ENCODE measurements around the gene ATP5MC2. TPM values are rescaled to one million over a fixed set of nuclear protein-coding genes. Genes with fewer than 3 reads are reported as not detected.
A peak's percentile ranks its signal among the peaks of the same experiment; 100 is the strongest.

Gene ATP5MC2
- total RNA-seq, 2 experiments from 2014 or later: 253 to 333 TPM

GRCh38 chr12:53701518-53702264, 25.8 kb upstream of the ATP5MC2 start:
- H3K4me3 Mint-ChIP-seq: no peak overlapping the region
- H3K27ac Mint-ChIP-seq: no peak overlapping the region
- CTCF ChIA-PET: interaction anchor here (0.5 to 10.0 kb wide), 18 partner anchors 11 to 597 kb away, joined by 3 to 239 read pairs (median 4); partner anchors contain the start of genes ATP5MC2, CALCOCO1 and CISTR
- H3K36me3 Mint-ChIP-seq: no peaks in the 10 kb centered on the region
- peak; percentile 90 for ATAC-seq
- peaks cover 91% of the 10 kb centered on the region for H3K27me3 Mint-ChIP-seq
- no peaks in the 10 kb centered on the region for H3K9me3 Mint-ChIP-seq (ENCODE audit: low read depth)
- peak; percentile 81 for DNase-seq
- peaks cover 4% of the 10 kb centered on the region for H3K4me1 Mint-ChIP-seq

GRCh38 chr12:53700567-53700966, 24.7 kb upstream of the ATP5MC2 start:
- ATAC-seq (no peak), DNase-seq (no peak)
- Mint-ChIP-seq H3K4me1 (peaks cover 14% of the 10 kb centered on the region), H3K4me3 (no peak overlapping the region), H3K36me3 (no peaks in the 10 kb centered on the region), H3K27ac (no peak overlapping the region), H3K9me3 (ENCODE audit: low read depth) (no peaks in the 10 kb centered on the region), H3K27me3 (peaks cover 94% of the 10 kb centered on the region)
- CTCF ChIA-PET: interaction anchor here (0.6 to 10.5 kb wide), 5 partner anchors 8 to 57 kb away, joined by 3 to 176 read pairs (median 4); no protein-coding TSS in a partner anchor

GRCh38 chr12:53699678-53700025, 23.8 kb upstream of the ATP5MC2 start:
- Mint-ChIP-seq H3K27me3 (peaks cover 96% of the 10 kb centered on the region), H3K36me3 (no peaks in the 10 kb centered on the region), H3K27ac (no peak overlapping the region), H3K9me3 (ENCODE audit: low read depth) (no peaks in the 10 kb centered on the region), H3K4me3 (no peak overlapping the region), H3K4me1 (peaks cover 21% of the 10 kb centered on the region)
- CTCF ChIA-PET: interaction anchor here (0.6 to 10.5 kb wide), 9 partner anchors 9 to 157 kb away, joined by 3 to 176 read pairs (median 4); partner anchors contain the start of gene ATP5MC2
- no peak for ATAC-seq
- DNase-seq: no peak

- no peak for DNase-seq
- no peak overlapping the region for H3K4me3 Mint-ChIP-seq
- H3K9me3 Mint-ChIP-seq (ENCODE audit: low read depth): no peaks in the 10 kb centered on the region
- no peaks in the 10 kb centered on the region for H3K36me3 Mint-ChIP-seq
- no peak overlapping the region for H3K27ac Mint-ChIP-seq
- CTCF ChIA-PET: interaction anchor here (0.7 to 10.5 kb wide), 9 partner anchors 13 to 156 kb away, joined by 3 to 176 read pairs (median 4); partner anchors contain the start of gene ATP5MC2
- H3K27me3 Mint-ChIP-seq: peaks cover 96% of the 10 kb centered on the region
- no peak for ATAC-seq
- peaks cover 26% of the 10 kb centered on the region for H3K4me1 Mint-ChIP-seq
Observed at GRCh38 chr12:53698948-53699677, 23.2 kb upstream of the ATP5MC2 start.

GRCh38 chr12:53696655-53697331, 20.9 kb upstream of the ATP5MC2 start:
- no peaks in the 10 kb centered on the region for H3K36me3 Mint-ChIP-seq
- peaks cover 26% of the 10 kb centered on the region for H3K4me1 Mint-ChIP-seq

GRCh38 chr12:53696285-53696654, 20.4 kb upstream of the ATP5MC2 start:
- peaks cover 78% of the 10 kb centered on the region for H3K27me3 Mint-ChIP-seq
- ATAC-seq: peak; percentile 55
- no peaks in the 10 kb centered on the region for H3K9me3 Mint-ChIP-seq (ENCODE audit: low read depth)
- DNase-seq: no peak
- no peak overlapping the region for H3K4me3 Mint-ChIP-seq
- no peaks in the 10 kb centered on the region for H3K36me3 Mint-ChIP-seq
- H3K4me1 Mint-ChIP-seq: peaks cover 26% of the 10 kb centered on the region
- H3K27ac Mint-ChIP-seq: no peak overlapping the region
- CTCF ChIA-PET: interaction anchor here (0.8 to 10.5 kb wide), 4 partner anchors 21 to 72 kb away, joined by 3 to 176 read pairs (median 3); partner anchors contain the start of gene ATP5MC2

More at GRCh38 chr12:53696655-53697331, 20.9 kb upstream of the ATP5MC2 start:
- Mint-ChIP-seq H3K4me3 (no peak overlapping the region), H3K9me3 (ENCODE audit: low read depth) (no peaks in the 10 kb centered on the region), H3K27me3 (peaks cover 80% of the 10 kb centered on the region), H3K27ac (no peak overlapping the region)
- CTCF ChIA-PET: interaction anchor here (0.8 to 10.5 kb wide), 4 partner anchors 21 to 72 kb away, joined by 3 to 176 read pairs (median 3); partner anchors contain the start of gene ATP5MC2
- no peak for ATAC-seq
- no peak for DNase-seq

- ATAC-seq (peak; percentile 65), DNase-seq (no peak)
- H3K9me3 Mint-ChIP-seq (ENCODE audit: low read depth): no peaks in the 10 kb centered on the region
- H3K4me3 Mint-ChIP-seq: peak overlapping the region; percentile 34
- H3K4me1 Mint-ChIP-seq: peaks cover 26% of the 10 kb centered on the region
- CTCF ChIA-PET: interaction anchor here (0.7 to 10.5 kb wide), 6 partner anchors 8 to 447 kb away, joined by 3 to 176 read pairs (median 4); partner anchors contain the start of gene ATP5MC2
- H3K36me3 Mint-ChIP-seq: no peaks in the 10 kb centered on the region
- peaks cover 70% of the 10 kb centered on the region for H3K27me3 Mint-ChIP-seq
- H3K27ac Mint-ChIP-seq: no peak overlapping the region
Observed at GRCh38 chr12:53695152-53696145, 19.6 kb upstream of the ATP5MC2 start.

- peaks cover 26% of the 10 kb centered on the region for H3K4me1 Mint-ChIP-seq
- no peak overlapping the region for H3K4me3 Mint-ChIP-seq
- H3K27ac Mint-ChIP-seq: no peak overlapping the region
- H3K36me3 Mint-ChIP-seq: no peaks in the 10 kb centered on the region
- CTCF ChIA-PET: interaction anchor here (0.5 to 10.5 kb wide), 6 partner anchors 9 to 458 kb away, joined by 3 to 176 read pairs (median 4); partner anchors contain the start of gene ATP5MC2
- DNase-seq: no peak
- H3K9me3 Mint-ChIP-seq (ENCODE audit: low read depth): no peaks in the 10 kb centered on the region
- ATAC-seq: no peak
- H3K27me3 Mint-ChIP-seq: peaks cover 67% of the 10 kb centered on the region
Observed at GRCh38 chr12:53694756-53695151, 18.9 kb upstream of the ATP5MC2 start.

GRCh38 chr12:53688134-53688533, 12.3 kb upstream of the ATP5MC2 start:
- H3K4me1 Mint-ChIP-seq: no peaks in the 10 kb centered on the region

GRCh38 chr12:53686436-53686835, 10.6 kb upstream of the ATP5MC2 start:
- Mint-ChIP-seq H3K27ac (no peak overlapping the region), H3K4me1 (no peaks in the 10 kb centered on the region), H3K4me3 (no peak overlapping the region), H3K9me3 (ENCODE audit: low read depth) (no peaks in the 10 kb centered on the region), H3K27me3 (peaks cover 23% of the 10 kb centered on the region), H3K36me3 (no peaks in the 10 kb centered on the region)
- CTCF ChIA-PET: interaction anchor here (1.2 to 2.9 kb wide), 4 partner anchors 10 to 143 kb away, joined by 4 to 21 read pairs (median 6); partner anchors contain the start of gene ATP5MC2
- no peak for DNase-seq
- no peak for ATAC-seq

More at GRCh38 chr12:53688134-53688533, 12.3 kb upstream of the ATP5MC2 start:
- CTCF ChIA-PET: interaction anchor here (1.2 to 1.7 kb wide), 3 partner anchors 12 to 58 kb away, joined by 3 to 5 read pairs (median 4); partner anchors contain the start of gene ATP5MC2
- no peaks in the 10 kb centered on the region for H3K9me3 Mint-ChIP-seq (ENCODE audit: low read depth)
- no peak overlapping the region for H3K4me3 Mint-ChIP-seq
- peaks cover 25% of the 10 kb centered on the region for H3K27me3 Mint-ChIP-seq
- ATAC-seq (no peak), DNase-seq (no peak)
- H3K27ac Mint-ChIP-seq: no peak overlapping the region
- H3K36me3 Mint-ChIP-seq: no peaks in the 10 kb centered on the region

GRCh38 chr12:53684654-53685220, 8.9 kb upstream of the ATP5MC2 start:
- ATAC-seq: no peak
- Mint-ChIP-seq H3K4me3 (no peak overlapping the region), H3K36me3 (no peaks in the 10 kb centered on the region)

More at GRCh38 chr12:53684654-53685220, 8.9 kb upstream of the ATP5MC2 start:
- CTCF ChIA-PET: interaction anchor here (1.6 to 2.9 kb wide), 2 partner anchors 9 to 14 kb away, joined by 4 to 21 read pairs; partner anchors contain the start of gene ATP5MC2
- Mint-ChIP-seq H3K27ac (no peak overlapping the region), H3K27me3 (peaks cover 20% of the 10 kb centered on the region), H3K4me1 (no peaks in the 10 kb centered on the region), H3K9me3 (ENCODE audit: low read depth) (no peaks in the 10 kb centered on the region)
- DNase-seq: no peak
